Measurements from ENCODE around the gene ARMC12. TPM values are rescaled to one million over a fixed set of nuclear protein-coding genes. Genes with fewer than 3 reads are reported as not detected.

ARMC12 gene
- total and polyA plus RNA-seq, 4 donors, result 0.40 to 3.7 (median 1.2) TPM

- WGBS (ENCODE audit: insufficient coverage), result 90% methylated on average over 23 of the region's 23 CpGs
- no peak overlapping the region for H3K4me3 ChIP-seq (ENCODE audit: low read depth, low read length)
- no peaks in the 10 kb centered on the region for H3K36me3 ChIP-seq (ENCODE audit: control insufficient read depth, insufficient read depth, low read length)
- H3K27me3 ChIP-seq (ENCODE audit: control insufficient read depth, insufficient read depth, low read length), result peaks cover 22% of the 10 kb centered on the region
- no peaks in the 10 kb centered on the region for H3K9me3 ChIP-seq (ENCODE audit: control insufficient read depth, insufficient read depth, low read length)
- no peak overlapping the region for H3K27ac ChIP-seq (ENCODE audit: low read depth, low read length)
- peaks cover 8% of the 10 kb centered on the region for H3K4me1 ChIP-seq (ENCODE audit: control insufficient read depth, insufficient read depth, low read length)
- DNase-seq (ENCODE audit: low read depth in 4 of 6, low spot score in 6 of 6), result no peak
Observed at GRCh38 chr6:35765739-35766138, 28.9 kb downstream of the ARMC12 start.

GRCh38 chr6:35769211-35769610 is 32.4 kb downstream of the ARMC12 start:
- Histone ChIP-seq H3K4me1 (ENCODE audit: control insufficient read depth, insufficient read depth, low read length) (peaks cover 6% of the 10 kb centered on the region), H3K36me3 (ENCODE audit: control insufficient read depth, insufficient read depth, low read length) (no peaks in the 10 kb centered on the region), H3K27me3 (ENCODE audit: control insufficient read depth, insufficient read depth, low read length) (peaks cover 13% of the 10 kb centered on the region), H3K4me3 (ENCODE audit: low read depth, low read length) (no peak overlapping the region), H3K9me3 (ENCODE audit: control insufficient read depth, insufficient read depth, low read length) (no peaks in the 10 kb centered on the region), H3K27ac (ENCODE audit: low read depth, low read length) (no peak overlapping the region)
- WGBS (ENCODE audit: insufficient coverage), result 88% methylated on average over 3 of the region's 4 CpGs
- no peak for DNase-seq (ENCODE audit: low read depth in 4 of 6, low spot score in 6 of 6)

GRCh38 chr6:35771343-35771627 is 34.5 kb downstream of the ARMC12 start:
- H3K9me3 ChIP-seq (ENCODE audit: control insufficient read depth, insufficient read depth, low read length), result no peaks in the 10 kb centered on the region
- DNase-seq (ENCODE audit: low read depth in 4 of 6, low spot score in 6 of 6), result no peak

GRCh38 chr6:35774116-35774794 is 37.4 kb downstream of the ARMC12 start:
- 93% methylated on average over 6 of the region's 11 CpGs for WGBS (ENCODE audit: insufficient coverage)
- H3K27me3 ChIP-seq (ENCODE audit: control insufficient read depth, insufficient read depth, low read length), result peaks cover 11% of the 10 kb centered on the region
- H3K4me3 ChIP-seq (ENCODE audit: low read depth, low read length), result no peak overlapping the region

More at GRCh38 chr6:35771343-35771627, 34.5 kb downstream of the ARMC12 start:
- H3K4me1 ChIP-seq (ENCODE audit: control insufficient read depth, insufficient read depth, low read length), result peaks cover 3% of the 10 kb centered on the region
- H3K27me3 ChIP-seq (ENCODE audit: control insufficient read depth, insufficient read depth, low read length), result peaks cover 7% of the 10 kb centered on the region
- H3K4me3 ChIP-seq (ENCODE audit: low read depth, low read length), result no peak overlapping the region
- no peak overlapping the region for H3K27ac ChIP-seq (ENCODE audit: low read depth, low read length)
- H3K36me3 ChIP-seq (ENCODE audit: control insufficient read depth, insufficient read depth, low read length), result no peaks in the 10 kb centered on the region
- 90% methylated on average over 2 of the region's 5 CpGs for WGBS (ENCODE audit: insufficient coverage)

GRCh38 chr6:35775031-35775430 is 38.2 kb downstream of the ARMC12 start:
- H3K27ac ChIP-seq (ENCODE audit: low read depth, low read length), result no peak overlapping the region
- 60% methylated on average over 4 of the region's 6 CpGs for WGBS (ENCODE audit: insufficient coverage)
- peaks cover 11% of the 10 kb centered on the region for H3K27me3 ChIP-seq (ENCODE audit: control insufficient read depth, insufficient read depth, low read length)
- no peak for DNase-seq (ENCODE audit: low read depth in 4 of 6, low spot score in 6 of 6)
- H3K9me3 ChIP-seq (ENCODE audit: control insufficient read depth, insufficient read depth, low read length), result no peaks in the 10 kb centered on the region
- peaks cover 4% of the 10 kb centered on the region for H3K4me1 ChIP-seq (ENCODE audit: control insufficient read depth, insufficient read depth, low read length)
- no peak overlapping the region for H3K4me3 ChIP-seq (ENCODE audit: low read depth, low read length)
- H3K36me3 ChIP-seq (ENCODE audit: control insufficient read depth, insufficient read depth, low read length), result no peaks in the 10 kb centered on the region

More at GRCh38 chr6:35774116-35774794, 37.4 kb downstream of the ARMC12 start:
- peaks cover 4% of the 10 kb centered on the region for H3K4me1 ChIP-seq (ENCODE audit: control insufficient read depth, insufficient read depth, low read length)
- no peaks in the 10 kb centered on the region for H3K9me3 ChIP-seq (ENCODE audit: control insufficient read depth, insufficient read depth, low read length)
- H3K27ac ChIP-seq (ENCODE audit: low read depth, low read length), result no peak overlapping the region
- H3K36me3 ChIP-seq (ENCODE audit: control insufficient read depth, insufficient read depth, low read length), result no peaks in the 10 kb centered on the region
- DNase-seq (ENCODE audit: low read depth in 4 of 6, low spot score in 6 of 6), result no peak

GRCh38 chr6:35776364-35777215 is 39.8 kb downstream of the ARMC12 start, which contains the start of gene CLPSL2:
Gene CLPSL2, plus strand, starts transcription at chr6:35776598. Its CDS starts 21 bp downstream, at chr6:35776619.
- WGBS (ENCODE audit: insufficient coverage), result under 1% methylated on average over 53 of the region's 56 CpGs
- peak in 2 of 6 donors; percentile 27 to 29 for DNase-seq (ENCODE audit: low read depth in 4 of 6, low spot score in 6 of 6)
- peaks cover 11% of the 10 kb centered on the region for H3K27me3 ChIP-seq (ENCODE audit: control insufficient read depth, insufficient read depth, low read length)

GRCh38 chr6:35777356-35778102 is 40.7 kb downstream of the ARMC12 start:
- Histone ChIP-seq H3K9me3 (ENCODE audit: control insufficient read depth, insufficient read depth, low read length) (no peaks in the 10 kb centered on the region), H3K27ac (ENCODE audit: low read depth, low read length) (no peak overlapping the region), H3K4me1 (ENCODE audit: control insufficient read depth, insufficient read depth, low read length) (peaks cover 4% of the 10 kb centered on the region), H3K4me3 (ENCODE audit: low read depth, low read length) (no peak overlapping the region), H3K36me3 (ENCODE audit: control insufficient read depth, insufficient read depth, low read length) (no peaks in the 10 kb centered on the region), H3K27me3 (ENCODE audit: control insufficient read depth, insufficient read depth, low read length) (peaks cover 11% of the 10 kb centered on the region)
- no peak for DNase-seq (ENCODE audit: low read depth in 4 of 6, low spot score in 6 of 6)
- WGBS (ENCODE audit: insufficient coverage), result 89% methylated on average over 9 of the region's 10 CpGs

More at GRCh38 chr6:35776364-35777215, 39.8 kb downstream of the ARMC12 start, which contains the start of gene CLPSL2:
- Histone ChIP-seq H3K4me3 (ENCODE audit: low read depth, low read length) (peak within 1 kb of the TSS; percentile 18), H3K9me3 (ENCODE audit: control insufficient read depth, insufficient read depth, low read length) (no peaks in the 10 kb centered on the region), H3K36me3 (ENCODE audit: control insufficient read depth, insufficient read depth, low read length) (no peaks in the 10 kb centered on the region), H3K4me1 (ENCODE audit: control insufficient read depth, insufficient read depth, low read length) (peaks cover 4% of the 10 kb centered on the region), H3K27ac (ENCODE audit: low read depth, low read length) (no peak within 1 kb of the TSS)

- Histone ChIP-seq H3K4me3 (ENCODE audit: low read depth, low read length) (no peak overlapping the region), H3K9me3 (ENCODE audit: control insufficient read depth, insufficient read depth, low read length) (no peaks in the 10 kb centered on the region), H3K4me1 (ENCODE audit: control insufficient read depth, insufficient read depth, low read length) (peaks cover 4% of the 10 kb centered on the region), H3K27ac (ENCODE audit: low read depth, low read length) (no peak overlapping the region), H3K36me3 (ENCODE audit: control insufficient read depth, insufficient read depth, low read length) (no peaks in the 10 kb centered on the region), H3K27me3 (ENCODE audit: control insufficient read depth, insufficient read depth, low read length) (peaks cover 11% of the 10 kb centered on the region)
- DNase-seq (ENCODE audit: low read depth in 4 of 6, low spot score in 6 of 6), result no peak
- WGBS (ENCODE audit: insufficient coverage), result 79% methylated on average over 2 of the region's 2 CpGs
Observed at GRCh38 chr6:35778437-35778836, 41.6 kb downstream of the ARMC12 start.

- Histone ChIP-seq H3K27ac (ENCODE audit: low read depth, low read length) (no peak within 1 kb of the TSS), H3K27me3 (ENCODE audit: control insufficient read depth, insufficient read depth, low read length) (peaks cover 12% of the 10 kb centered on the region), H3K4me3 (ENCODE audit: low read depth, low read length) (no peak within 1 kb of the TSS), H3K9me3 (ENCODE audit: control insufficient read depth, insufficient read depth, low read length) (no peaks in the 10 kb centered on the region), H3K4me1 (ENCODE audit: control insufficient read depth, insufficient read depth, low read length) (peaks cover 4% of the 10 kb centered on the region), H3K36me3 (ENCODE audit: control insufficient read depth, insufficient read depth, low read length) (no peaks in the 10 kb centered on the region)
- DNase-seq (ENCODE audit: low read depth in 4 of 6, low spot score in 6 of 6), result no peak
- 83% methylated on average over 6 of the region's 7 CpGs for WGBS (ENCODE audit: insufficient coverage)
Observed at GRCh38 chr6:35780719-35781118, 43.9 kb downstream of the ARMC12 start, which contains the start of gene CLPSL1. Gene CLPSL1, plus strand, starts transcription at chr6:35781019. Its CDS starts 92 bp downstream, at chr6:35781111.
